Endodermal cell (in vitro differentiated cells): Measurements from ENCODE around the gene TRAK1. TPM values are rescaled to one million over a fixed set of nuclear protein-coding genes. Genes with fewer than 3 reads are reported as not detected.

Source experiments
- DNase-seq: peaks from one replicate; pipeline ENCODE4 v3.0.0-alpha.2; 2017
- H3K27ac ChIP-seq: 2 replicates; pipeline ENCODE4 v1.5.1; 2013; ENCODE audit warnings: mild to moderate bottlenecking, low read depth, low read length, moderate library complexity
- H3K27me3 ChIP-seq: 2 replicates; pipeline ENCODE4 v1.6.1; 2013; ENCODE audit warnings: mild to moderate bottlenecking, low read length, moderate library complexity; ENCODE audit not compliant: insufficient read depth, control insufficient read depth, poor library complexity, severe bottlenecking
- H3K36me3 ChIP-seq: 2 replicates; pipeline ENCODE4 v1.7.0; 2013; ENCODE audit warnings: mild to moderate bottlenecking, low read length, moderate library complexity; ENCODE audit not compliant: control insufficient read depth, insufficient read depth
- H3K4me1 ChIP-seq: one replicate; pipeline ENCODE4 v1.7.0; 2013; ENCODE audit warnings: low read length; ENCODE audit not compliant: control insufficient read depth, insufficient read depth
- H3K4me3 ChIP-seq: 2 replicates; pipeline ENCODE4 v1.5.1; 2013; ENCODE audit warnings: mild to moderate bottlenecking, low read length, moderate library complexity
- H3K9ac ChIP-seq: 2 replicates; pipeline ENCODE4 v1.6.1; 2013; ENCODE audit warnings: mild to moderate bottlenecking, low read length, moderate library complexity; ENCODE audit not compliant: poor library complexity, severe bottlenecking; ENCODE audit errors: extremely low read depth
- H3K9me3 ChIP-seq: 2 replicates; pipeline ENCODE4 v1.6.1; 2013; ENCODE audit warnings: mild to moderate bottlenecking, low read length, moderate library complexity; ENCODE audit not compliant: control insufficient read depth
- H3K27ac Mint-ChIP-seq: 2 replicates; pipeline ENCODE4 v1.8.0; 2020; ENCODE audit warnings: mixed read lengths
- H3K27me3 Mint-ChIP-seq: 2 replicates; pipeline ENCODE4 v1.8.0; 2021; ENCODE audit warnings: mild to moderate bottlenecking, mixed read lengths; ENCODE audit not compliant: insufficient read depth
- H3K36me3 Mint-ChIP-seq: 2 replicates; pipeline ENCODE4 v1.8.0; 2020; ENCODE audit warnings: low read depth, mixed read lengths
- H3K4me1 Mint-ChIP-seq: 2 replicates; pipeline ENCODE4 v1.8.0; 2020; ENCODE audit warnings: mixed read lengths
- H3K4me3 Mint-ChIP-seq: 2 replicates; pipeline ENCODE4 v1.8.0; 2020; ENCODE audit warnings: mild to moderate bottlenecking, moderate library complexity, mixed read lengths
- H3K9me3 Mint-ChIP-seq: 2 replicates; pipeline ENCODE4 v1.8.0; 2020; ENCODE audit warnings: mild to moderate bottlenecking, mixed read lengths
- CTCF ChIP-seq: fragments of 200-600 bp; sonication (generic); conservative IDR thresholded peaks from 2 replicates; pipeline ENCODE4 v1.5.0; 2021; ENCODE audit warnings: antibody characterized with exemption, mild to moderate bottlenecking
- WGBS, 2 experiments: methylation state at CpG; one replicate each; pipeline versions ENCODE4 v1.1.5 to v1.1.7; 2013; ENCODE audit warnings: missing lambda C conversion rate in 2 of 2, mixed read lengths in 1 of 2; ENCODE audit not compliant: insufficient coverage in 1 of 2, insufficient read length in 1 of 2; 5-methylcytosine and 5-hydroxymethylcytosine counted together
- total RNA-seq, 2 donors: library from RNA; stranded (reverse); fragmentation: NEBNext Ultra II Directional in 1 of 2; extraction: Animal tissue kit (Norgen Biotek cat#: 25700) in 1 of 2; gene quantifications; 2 replicates in 1 of 2; 3 replicates in 1 of 2; pipeline ENCODE4 v1.2.1, GENCODE V29; 2021

The TRAK1 gene
- total RNA-seq, 2 donors from 2014 or later, result 29.8 to 31.0 TPM

GRCh38 chr3:42214064-42214463 is 122.9 kb downstream of the TRAK1 start:
- TF ChIP-seq CTCF, result no peak
- no peaks in the 10 kb centered on the region for H3K9me3 ChIP-seq
- no peaks in the 10 kb centered on the region for H3K9me3 Mint-ChIP-seq
- H3K4me1 ChIP-seq, result no peaks in the 10 kb centered on the region
- no peaks in the 10 kb centered on the region for H3K27me3 ChIP-seq
- peaks cover 45% of the 10 kb centered on the region for H3K36me3 Mint-ChIP-seq
- H3K9ac ChIP-seq, result no peak overlapping the region
- no peak overlapping the region for H3K4me3 Mint-ChIP-seq
- DNase-seq, result peak; percentile 46
- peaks cover 30% of the 10 kb centered on the region for H3K36me3 ChIP-seq
- H3K27ac Mint-ChIP-seq, result no peak overlapping the region
- H3K27ac ChIP-seq, result no peak overlapping the region
- H3K4me1 Mint-ChIP-seq, result no peaks in the 10 kb centered on the region
- no peak overlapping the region for H3K4me3 ChIP-seq
- H3K27me3 Mint-ChIP-seq, result no peaks in the 10 kb centered on the region
- 67 to 100% methylated on average over 1 to 2 of the region's 2 CpGs for WGBS, 2 experiments

GRCh38 chr3:42214565-42215283 is 123.6 kb downstream of the TRAK1 start:
- Histone ChIP-seq H3K4me1 (no peaks in the 10 kb centered on the region), H3K27me3 (no peaks in the 10 kb centered on the region), H3K9me3 (no peaks in the 10 kb centered on the region), H3K27ac (no peak overlapping the region), H3K9ac (no peak overlapping the region), H3K36me3 (peaks cover 31% of the 10 kb centered on the region), H3K4me3 (no peak overlapping the region)
- no peak overlapping the region for H3K4me3 Mint-ChIP-seq
- no peaks in the 10 kb centered on the region for H3K9me3 Mint-ChIP-seq
- no peaks in the 10 kb centered on the region for H3K4me1 Mint-ChIP-seq
- no peaks in the 10 kb centered on the region for H3K27me3 Mint-ChIP-seq
- H3K36me3 Mint-ChIP-seq, result peaks cover 40% of the 10 kb centered on the region
- H3K27ac Mint-ChIP-seq, result no peak overlapping the region
- no peak for DNase-seq
- WGBS, 2 experiments, result 91 to 96% methylated on average over 4 to 8 of the region's 8 CpGs
- no peak for TF ChIP-seq CTCF

GRCh38 chr3:42216302-42216701 is 125.1 kb downstream of the TRAK1 start:
- Histone ChIP-seq H3K9ac (no peak overlapping the region), H3K9me3 (no peaks in the 10 kb centered on the region)
- no peak for TF ChIP-seq CTCF

More at GRCh38 chr3:42216302-42216701, 125.1 kb downstream of the TRAK1 start:
- Mint-ChIP-seq H3K4me1 (no peaks in the 10 kb centered on the region), H3K36me3 (peaks cover 35% of the 10 kb centered on the region), H3K27me3 (no peaks in the 10 kb centered on the region), H3K27ac (no peak overlapping the region), H3K4me3 (no peak overlapping the region), H3K9me3 (no peaks in the 10 kb centered on the region)
- no peaks in the 10 kb centered on the region for H3K27me3 ChIP-seq
- H3K36me3 ChIP-seq, result peaks cover 22% of the 10 kb centered on the region
- no peaks in the 10 kb centered on the region for H3K4me1 ChIP-seq
- H3K27ac ChIP-seq, result no peak overlapping the region
- no peak for DNase-seq
- no peak overlapping the region for H3K4me3 ChIP-seq
- WGBS, 2 experiments, result 95 to 100% methylated on average over 4 of the region's 4 CpGs
